ENCODE results near the gene RRP7A. TPM values are rescaled to one million over a fixed set of nuclear protein-coding genes. Genes with fewer than 3 reads are reported as not detected.
"Not testable (repeated sequence)": the region's sequence is repeated elsewhere in the genome, so short reads cannot be mapped to it uniquely, and the experiment has no call there.

RRP7A gene
- total RNA-seq, 1 donor from 2014 or later, result 54.9 TPM

- H4K20me1 ChIP-seq (ENCODE audit: insufficient read depth, low read length), result peaks cover 4% of the 10 kb centered on the region
- H3K9ac ChIP-seq (ENCODE audit: low read length), result no peak overlapping the region
- H2AFZ ChIP-seq (ENCODE audit: low read depth, low read length), result no peak overlapping the region
- no peaks in the 10 kb centered on the region for H3K9me3 ChIP-seq (ENCODE audit: insufficient read depth, low read depth, low read length)
- FAIRE-seq (no peak), DNase-seq (ENCODE audit: low read depth) (no peak)
- Mint-ChIP-seq H3K36me3 (ENCODE audit: low read depth, unreplicated experiment) (no peaks in the 10 kb centered on the region), H3K27ac (ENCODE audit: unreplicated experiment) (peak overlapping the region; percentile 31), H3K4me1 (ENCODE audit: low read depth, unreplicated experiment) (peaks cover 16% of the 10 kb centered on the region), H3K9me3 (ENCODE audit: unreplicated experiment) (no peaks in the 10 kb centered on the region), H3K4me3 (ENCODE audit: unreplicated experiment) (peak overlapping the region; percentile 90), H3K27me3 (ENCODE audit: low read depth, unreplicated experiment) (peaks cover 5% of the 10 kb centered on the region)
- H3K4me3 ChIP-seq (ENCODE audit: insufficient read depth, low read depth, low read length), result no peak overlapping the region
- H3K27me3 ChIP-seq (ENCODE audit: insufficient read depth, low read length), result no peaks in the 10 kb centered on the region
- H3K4me2 ChIP-seq (ENCODE audit: low read length), result no peak overlapping the region
- no peaks in the 10 kb centered on the region for H3K36me3 ChIP-seq (ENCODE audit: insufficient read depth, low read length)
- H3K27ac ChIP-seq (ENCODE audit: low read depth, low read length), result no peak overlapping the region
- H3K79me2 ChIP-seq (ENCODE audit: insufficient read depth, low read length), result peaks cover 31% of the 10 kb centered on the region
- TF ChIP-seq, protein P1, sequence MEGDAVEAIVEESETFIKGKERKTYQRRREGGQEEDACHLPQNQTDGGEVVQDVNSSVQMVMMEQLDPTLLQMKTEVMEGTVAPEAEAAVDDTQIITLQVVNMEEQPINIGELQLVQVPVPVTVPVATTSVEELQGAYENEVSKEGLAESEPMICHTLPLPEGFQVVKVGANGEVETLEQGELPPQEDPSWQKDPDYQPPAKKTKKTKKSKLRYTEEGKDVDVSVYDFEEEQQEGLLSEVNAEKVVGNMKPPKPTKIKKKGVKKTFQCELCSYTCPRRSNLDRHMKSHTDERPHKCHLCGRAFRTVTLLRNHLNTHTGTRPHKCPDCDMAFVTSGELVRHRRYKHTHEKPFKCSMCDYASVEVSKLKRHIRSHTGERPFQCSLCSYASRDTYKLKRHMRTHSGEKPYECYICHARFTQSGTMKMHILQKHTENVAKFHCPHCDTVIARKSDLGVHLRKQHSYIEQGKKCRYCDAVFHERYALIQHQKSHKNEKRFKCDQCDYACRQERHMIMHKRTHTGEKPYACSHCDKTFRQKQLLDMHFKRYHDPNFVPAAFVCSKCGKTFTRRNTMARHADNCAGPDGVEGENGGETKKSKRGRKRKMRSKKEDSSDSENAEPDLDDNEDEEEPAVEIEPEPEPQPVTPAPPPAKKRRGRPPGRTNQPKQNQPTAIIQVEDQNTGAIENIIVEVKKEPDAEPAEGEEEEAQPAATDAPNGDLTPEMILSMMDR (IDR thresholded peaks at IDR 0.05; ENCODE audit: insufficient read depth, low read depth, low read length), result no peak
- peaks cover 8% of the 10 kb centered on the region for H3K4me1 ChIP-seq (ENCODE audit: insufficient read depth, low read length)
These were observed 1.6 kb upstream of the RRP7A start for GRCh38 chr22:42521228-42521546.

DNA sequence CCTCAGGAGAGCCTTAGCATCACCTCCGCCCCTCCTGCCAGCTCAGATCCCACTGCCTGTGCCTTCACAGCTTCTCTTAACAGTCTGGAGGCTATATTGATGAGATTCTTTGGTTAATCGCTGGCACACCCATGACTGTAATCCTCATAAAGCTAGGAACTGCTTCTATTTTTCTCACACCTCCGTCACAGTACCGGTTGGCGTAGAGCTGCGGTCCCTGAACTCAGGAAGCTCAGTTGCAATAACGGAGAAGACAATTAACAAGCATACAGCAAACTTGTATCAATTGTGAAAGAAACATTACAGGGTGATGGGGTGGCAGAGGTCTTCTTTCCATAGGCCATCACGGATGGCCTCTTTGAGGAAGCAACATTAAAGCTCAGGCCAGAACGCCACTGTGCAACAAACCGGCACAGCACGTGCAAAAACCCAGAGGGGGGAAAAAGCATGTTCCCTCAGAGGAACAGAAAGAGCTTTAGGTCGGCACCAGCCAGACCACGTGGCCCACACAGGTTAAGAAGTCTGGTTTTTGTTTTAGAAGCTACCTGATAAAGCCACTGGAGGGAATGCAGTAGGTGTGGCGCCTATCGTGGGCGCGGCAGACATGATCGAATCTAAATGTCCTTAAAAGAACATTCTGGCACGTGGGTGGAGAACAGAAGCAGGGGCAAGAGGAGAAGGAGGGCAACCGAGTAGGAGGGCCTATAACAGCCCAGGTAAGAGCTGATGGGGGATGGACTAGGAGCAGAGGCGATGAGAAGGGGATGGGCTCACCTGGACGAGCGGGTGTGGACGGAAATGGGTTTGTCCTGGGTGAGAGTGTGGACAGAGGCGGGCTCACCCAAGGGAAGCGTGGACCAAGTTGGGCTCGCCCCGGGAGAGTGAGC, 715 bp downstream of the RRP7A start:
- H3K9me3 ChIP-seq (ENCODE audit: insufficient read depth, low read depth, low read length); H3K27me3 Mint-ChIP-seq (ENCODE audit: low read depth, unreplicated experiment); H3K9me3 Mint-ChIP-seq (ENCODE audit: unreplicated experiment); H3K36me3 Mint-ChIP-seq (ENCODE audit: low read depth, unreplicated experiment); H3K27me3 ChIP-seq (ENCODE audit: insufficient read depth, low read length); FAIRE-seq; DNase-seq (ENCODE audit: low read depth); H3K36me3 ChIP-seq (ENCODE audit: insufficient read depth, low read length); H3K4me1 ChIP-seq (ENCODE audit: insufficient read depth, low read length); H4K20me1 ChIP-seq (ENCODE audit: insufficient read depth, low read length): not testable (repeated sequence)
- Mint-ChIP-seq H3K4me3 (ENCODE audit: unreplicated experiment) (peak overlapping the region; percentile 99), H3K4me1 (ENCODE audit: low read depth, unreplicated experiment) (peaks cover 16% of the 10 kb centered on the region), H3K27ac (ENCODE audit: unreplicated experiment) (peak overlapping the region; percentile 91)
- peak overlapping the region; percentile 86 for H3K4me3 ChIP-seq (ENCODE audit: insufficient read depth, low read depth, low read length)
- peak overlapping the region; percentile 97 for H2AFZ ChIP-seq (ENCODE audit: low read depth, low read length)
- H3K4me2 ChIP-seq (ENCODE audit: low read length), result peak overlapping the region; percentile 88
- H3K27ac ChIP-seq (ENCODE audit: low read depth, low read length), result peak overlapping the region; percentile 68
- peak overlapping the region; percentile 93 for H3K9ac ChIP-seq (ENCODE audit: low read length)
- H3K79me2 ChIP-seq (ENCODE audit: insufficient read depth, low read length), result peaks cover 40% of the 10 kb centered on the region

GRCh38 chr22:42517103-42517502, 2.5 kb downstream of the RRP7A start:
- H4K20me1 ChIP-seq (ENCODE audit: insufficient read depth, low read length), result peaks cover 14% of the 10 kb centered on the region
- not testable (repeated sequence) for H3K27me3 Mint-ChIP-seq (ENCODE audit: low read depth, unreplicated experiment); H3K9me3 ChIP-seq (ENCODE audit: insufficient read depth, low read depth, low read length); H2AFZ ChIP-seq (ENCODE audit: low read depth, low read length); H3K9me3 Mint-ChIP-seq (ENCODE audit: unreplicated experiment); H3K36me3 ChIP-seq (ENCODE audit: insufficient read depth, low read length); FAIRE-seq; H3K36me3 Mint-ChIP-seq (ENCODE audit: low read depth, unreplicated experiment); DNase-seq (ENCODE audit: low read depth); H3K4me1 ChIP-seq (ENCODE audit: insufficient read depth, low read length); H3K4me3 ChIP-seq (ENCODE audit: insufficient read depth, low read depth, low read length); H3K27me3 ChIP-seq (ENCODE audit: insufficient read depth, low read length); H3K9ac ChIP-seq (ENCODE audit: low read length); H3K4me2 ChIP-seq (ENCODE audit: low read length); H3K27ac ChIP-seq (ENCODE audit: low read depth, low read length); H3K4me3 Mint-ChIP-seq (ENCODE audit: unreplicated experiment); H3K27ac Mint-ChIP-seq (ENCODE audit: unreplicated experiment)
- H3K79me2 ChIP-seq (ENCODE audit: insufficient read depth, low read length), result peaks cover 40% of the 10 kb centered on the region
- peaks cover 19% of the 10 kb centered on the region for H3K4me1 Mint-ChIP-seq (ENCODE audit: low read depth, unreplicated experiment)

All from astrocyte (in vitro differentiated cells and primary cell).